HG03439 (cell line): ENCODE measurements around the gene NPW.

Experiments used
- ATAC-seq: cut with Tn5 transposase; IDR thresholded peaks from one replicate; pipeline ENCODE4 v1.9.1; 2021; ENCODE audit warnings: mild to moderate bottlenecking, moderate library complexity; ENCODE audit not compliant: unreplicated experiment

NPW gene

DNA sequence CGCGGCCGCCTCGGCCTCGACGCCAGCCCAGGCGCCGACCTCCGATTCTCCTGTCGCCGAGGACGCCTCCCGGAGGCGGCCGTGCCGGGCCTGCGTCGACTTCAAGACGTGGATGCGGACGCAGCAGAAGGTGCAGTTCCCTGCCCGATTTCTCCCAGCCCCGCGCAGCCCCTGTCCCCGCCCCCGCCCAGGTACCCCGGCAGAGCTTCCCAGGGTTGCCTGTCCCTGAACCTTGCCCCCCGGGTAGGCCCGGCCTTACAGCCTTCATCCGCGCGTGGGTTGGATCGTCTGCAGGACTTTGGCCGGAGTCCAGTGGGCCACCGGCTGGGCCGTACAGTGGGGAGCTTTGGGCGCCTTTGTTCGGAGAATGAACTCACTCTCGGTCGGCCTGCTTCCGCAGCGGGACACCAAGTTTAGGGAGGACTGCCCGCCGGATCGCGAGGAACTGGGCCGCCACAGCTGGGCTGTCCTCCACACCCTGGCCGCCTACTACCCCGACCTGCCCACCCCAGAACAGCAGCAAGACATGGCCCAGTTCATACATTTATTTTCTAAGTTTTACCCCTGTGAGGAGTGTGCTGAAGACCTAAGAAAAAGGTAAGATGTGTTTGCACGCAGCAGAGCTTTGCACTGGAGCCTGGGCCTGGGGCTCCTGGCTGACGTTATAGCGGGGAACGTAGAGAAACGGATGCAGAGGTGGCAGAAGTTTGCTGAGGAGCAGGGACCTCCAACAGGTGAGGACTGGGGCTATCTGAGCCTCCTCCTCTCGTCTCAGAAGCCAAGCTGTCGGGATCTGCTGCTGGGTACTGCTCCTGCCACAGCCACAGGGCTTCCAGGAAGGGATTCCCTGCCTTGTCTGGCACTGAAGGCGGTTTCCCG is 35.0 kb upstream of the NPW start:
- ATAC-seq, result no peak

DNA sequence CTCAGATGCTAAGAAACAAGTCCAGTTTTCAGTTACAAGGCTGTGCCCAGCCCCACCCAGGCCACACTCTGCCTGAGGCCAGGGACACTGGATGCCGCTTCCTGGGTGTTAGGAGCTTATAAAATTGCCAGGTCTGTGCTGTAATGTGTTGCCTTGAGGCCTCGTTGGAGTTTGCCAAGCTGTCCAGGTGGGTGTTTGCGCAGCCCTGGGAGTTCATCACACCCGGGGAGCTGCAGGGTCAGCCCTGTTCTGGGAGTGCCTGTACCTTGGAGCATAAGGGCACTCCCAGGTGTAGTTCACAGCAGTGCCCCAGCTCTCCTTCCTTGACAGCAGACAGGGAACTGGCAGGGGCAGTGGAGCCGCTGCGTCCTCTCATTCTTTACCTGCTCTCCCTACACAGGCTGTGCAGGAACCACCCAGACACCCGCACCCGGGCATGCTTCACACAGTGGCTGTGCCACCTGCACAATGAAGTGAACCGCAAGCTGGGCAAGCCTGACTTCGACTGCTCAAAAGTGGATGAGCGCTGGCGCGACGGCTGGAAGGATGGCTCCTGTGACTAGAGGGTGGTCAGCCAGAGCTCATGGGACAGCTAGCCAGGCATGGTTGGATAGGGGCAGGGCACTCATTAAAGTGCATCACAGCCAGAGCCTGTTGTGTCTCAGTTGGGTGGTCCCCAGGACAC is 34.0 kb upstream of the NPW start:
- no peak for ATAC-seq

DNA sequence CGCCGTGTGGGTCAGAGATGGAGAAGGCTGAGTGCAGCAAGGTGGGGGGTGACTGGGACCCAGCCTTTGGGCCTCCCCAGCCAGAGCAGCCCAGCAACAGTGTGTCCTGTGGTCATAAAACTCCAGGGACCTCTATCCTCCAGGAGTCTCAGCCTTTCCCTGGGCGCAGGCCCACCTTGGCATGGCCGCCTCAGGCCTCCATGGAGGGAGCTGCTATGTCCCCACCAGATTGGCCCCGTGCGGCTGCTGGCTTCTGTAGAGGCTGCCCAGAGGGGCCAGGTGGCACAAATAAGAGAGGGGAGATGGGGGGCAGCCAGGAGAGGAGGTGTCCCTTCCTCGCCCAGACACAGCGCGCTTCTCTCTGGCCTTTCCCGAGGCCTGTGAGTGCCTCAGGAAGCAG is 32.4 kb upstream of the NPW start:
- no peak for ATAC-seq

DNA sequence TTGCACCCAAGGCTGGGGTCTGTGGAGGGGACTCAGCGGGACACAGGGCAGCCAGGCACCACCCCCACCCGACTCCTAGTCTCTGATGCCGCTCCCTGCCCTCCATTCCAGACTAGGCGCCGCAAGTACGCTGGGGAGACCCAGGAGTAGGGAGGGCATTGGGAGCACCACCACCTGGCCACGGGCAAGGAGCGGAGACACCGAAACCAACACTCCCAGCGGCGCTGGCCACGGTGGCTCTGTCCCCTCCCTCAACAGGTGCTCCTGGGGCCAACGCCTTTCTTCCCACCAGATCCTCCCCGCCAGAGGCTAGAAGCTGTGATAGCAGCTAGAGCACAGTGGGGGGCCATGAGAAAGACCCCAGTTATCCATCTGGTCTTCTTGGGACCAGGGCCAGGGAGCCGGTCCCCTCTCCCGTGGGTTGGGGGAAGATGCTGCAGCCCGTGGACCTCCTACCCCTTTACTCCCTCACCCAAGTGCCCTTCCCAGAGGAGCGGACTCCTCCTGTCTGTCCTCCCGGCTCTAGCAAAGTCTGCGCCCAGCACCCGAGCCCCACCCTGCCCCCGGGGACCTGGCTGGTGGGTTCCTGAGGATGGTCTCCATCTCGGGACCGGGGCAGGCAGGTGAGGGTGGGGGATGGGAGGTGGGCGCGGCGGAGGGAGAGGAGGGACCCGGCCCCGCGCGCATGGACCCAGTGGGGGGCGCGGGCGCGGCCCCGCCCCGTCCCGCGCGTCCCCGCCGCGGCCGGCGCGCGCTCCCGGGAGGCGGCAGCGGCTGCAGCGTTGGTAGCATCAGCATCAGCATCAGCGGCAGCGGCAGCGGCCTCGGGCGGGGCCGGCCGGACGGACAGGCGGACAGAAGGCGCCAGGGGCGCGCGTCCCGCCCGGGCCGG is 30.1 kb upstream of the NPW start, which contains the start of gene SYNGR3:
TSS of gene SYNGR3 (plus strand) at position 762 of the 892 bp plus-strand sequence. CDS start 133 bp downstream, outside the sequence.
- ATAC-seq, result no peak

- ATAC-seq, result no peak
These were observed 29.6 kb upstream of the NPW start for GRCh38 chr16:1990101-1990350.

DNA sequence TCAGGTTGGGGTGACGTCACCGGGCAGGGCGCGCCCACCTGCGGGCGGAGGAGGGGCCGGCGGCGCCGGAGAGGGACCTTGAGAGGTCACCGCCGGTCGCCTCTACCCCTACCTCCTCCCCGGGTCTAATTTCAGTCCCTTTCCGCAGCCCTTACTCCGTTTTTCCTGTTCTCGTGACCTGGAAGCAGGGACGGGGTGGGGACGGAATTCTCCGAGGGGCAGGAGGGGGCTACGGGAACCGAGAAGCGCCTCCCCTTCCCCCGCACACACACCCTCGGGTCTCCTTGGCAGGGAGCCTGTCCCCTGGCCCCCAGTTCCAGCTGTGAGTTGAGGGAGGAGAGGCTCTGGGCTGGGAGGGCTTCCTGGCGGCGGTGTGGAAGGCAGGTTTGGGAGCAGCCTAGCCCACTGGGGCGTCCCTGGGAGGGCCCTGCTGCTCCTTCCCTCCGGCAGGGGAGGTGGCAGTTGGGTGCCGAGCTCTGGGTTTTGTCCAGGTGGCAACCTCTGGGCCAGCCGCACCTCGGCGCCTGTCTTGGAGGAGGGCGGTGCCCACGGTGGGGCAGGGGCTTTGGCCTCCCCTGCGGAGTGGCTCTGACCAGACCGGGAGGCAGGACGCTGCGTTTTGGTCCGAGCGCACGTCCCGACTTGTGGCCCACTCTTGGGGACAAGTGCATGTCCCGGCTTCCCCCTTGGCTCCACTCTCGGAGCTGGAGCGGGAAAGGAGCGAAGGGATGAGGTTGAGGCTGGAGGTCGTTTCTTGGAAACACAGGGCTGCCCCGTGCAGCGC is 29.0 kb upstream of the NPW start:
- ATAC-seq, result no peak

GRCh38 chr16:1991135-1991551 is 28.4 kb upstream of the NPW start:
- peak; percentile 35 for ATAC-seq

- no peak for ATAC-seq
These were observed 28.0 kb upstream of the NPW start for GRCh38 chr16:1991588-1991947.

DNA sequence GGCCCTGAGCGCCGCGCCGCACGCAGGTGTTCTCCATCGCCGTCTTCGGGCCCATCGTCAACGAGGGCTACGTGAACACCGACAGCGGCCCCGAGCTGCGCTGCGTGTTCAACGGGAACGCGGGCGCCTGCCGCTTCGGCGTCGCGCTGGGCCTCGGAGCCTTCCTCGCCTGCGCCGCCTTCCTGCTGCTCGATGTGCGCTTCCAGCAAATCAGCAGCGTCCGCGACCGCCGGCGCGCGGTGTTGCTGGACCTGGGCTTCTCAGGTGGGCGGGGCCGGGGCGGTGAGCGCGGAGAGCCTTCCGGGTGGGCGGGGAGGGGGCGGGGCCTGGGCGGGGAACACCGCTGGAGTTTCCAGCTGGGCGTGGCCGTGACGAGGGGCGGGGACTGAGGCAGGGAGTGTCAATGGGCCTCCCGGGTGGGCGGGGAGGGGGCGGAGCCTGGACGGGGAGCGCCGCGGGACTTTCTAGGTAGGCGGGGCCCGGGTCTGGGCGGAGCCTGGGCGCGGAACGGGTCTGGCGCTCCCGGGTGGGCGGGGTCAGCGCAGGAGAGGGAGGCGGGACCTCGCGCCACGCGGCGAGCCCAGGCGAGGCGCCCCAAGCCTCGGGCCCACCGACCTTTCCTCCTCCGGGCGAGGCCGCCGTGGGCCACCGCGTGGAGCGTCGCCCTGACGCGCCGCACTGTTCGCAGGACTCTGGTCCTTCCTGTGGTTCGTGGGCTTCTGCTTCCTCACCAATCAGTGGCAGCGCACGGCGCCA is 27.5 kb upstream of the NPW start:
- ATAC-seq, result peak; percentile 50

DNA sequence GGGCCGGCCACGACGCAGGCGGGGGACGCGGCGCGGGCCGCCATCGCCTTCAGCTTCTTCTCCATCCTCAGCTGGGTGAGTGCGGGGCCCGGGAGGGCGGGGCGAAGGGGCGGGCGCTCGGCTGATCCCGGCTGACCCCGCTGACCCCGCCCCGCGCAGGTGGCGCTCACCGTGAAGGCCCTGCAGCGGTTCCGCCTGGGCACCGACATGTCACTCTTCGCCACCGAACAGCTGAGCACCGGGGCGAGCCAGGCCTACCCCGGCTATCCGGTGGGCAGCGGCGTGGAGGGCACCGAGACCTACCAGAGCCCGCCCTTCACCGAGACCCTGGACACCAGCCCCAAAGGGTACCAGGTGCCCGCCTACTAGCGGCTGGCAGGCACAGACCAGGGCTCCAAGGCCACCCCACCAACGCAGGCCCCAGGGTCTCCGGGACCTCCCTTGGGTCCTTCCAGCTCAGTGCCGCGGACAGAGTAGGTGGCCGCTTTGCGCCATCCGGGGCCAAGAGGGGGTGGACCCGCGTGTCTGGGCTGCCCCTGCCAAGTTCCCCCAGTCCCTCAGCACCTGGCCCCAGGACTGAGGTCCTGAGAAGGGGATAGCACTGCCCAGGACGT is 26.8 kb upstream of the NPW start:
- no peak for ATAC-seq

DNA sequence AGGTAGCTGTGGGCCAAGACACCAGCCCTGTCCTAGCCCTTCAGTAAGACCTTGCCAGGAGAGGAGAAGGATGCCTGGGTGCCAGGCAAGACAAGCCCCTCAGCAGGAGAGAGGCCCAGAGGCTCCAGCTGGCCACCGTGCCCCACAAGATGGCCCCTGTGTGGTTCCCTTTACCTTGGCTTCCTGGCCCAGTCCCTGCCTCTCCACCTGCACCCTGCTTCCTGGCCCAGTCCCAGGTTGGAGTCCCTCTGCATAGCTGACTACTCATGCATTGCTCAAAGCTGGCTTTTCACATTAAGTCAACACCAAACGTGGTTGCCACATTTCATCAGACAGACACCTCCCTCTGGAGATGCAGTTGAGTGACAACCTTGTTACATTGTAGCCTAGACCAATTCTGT is 25.9 kb upstream of the NPW start:
- ATAC-seq, result no peak

- ATAC-seq, result no peak
These were observed 21.9 kb upstream of the NPW start for GRCh38 chr16:1997494-1998359.

GRCh38 chr16:1998360-1998835 is 21.2 kb upstream of the NPW start:
- ATAC-seq, result no peak

DNA sequence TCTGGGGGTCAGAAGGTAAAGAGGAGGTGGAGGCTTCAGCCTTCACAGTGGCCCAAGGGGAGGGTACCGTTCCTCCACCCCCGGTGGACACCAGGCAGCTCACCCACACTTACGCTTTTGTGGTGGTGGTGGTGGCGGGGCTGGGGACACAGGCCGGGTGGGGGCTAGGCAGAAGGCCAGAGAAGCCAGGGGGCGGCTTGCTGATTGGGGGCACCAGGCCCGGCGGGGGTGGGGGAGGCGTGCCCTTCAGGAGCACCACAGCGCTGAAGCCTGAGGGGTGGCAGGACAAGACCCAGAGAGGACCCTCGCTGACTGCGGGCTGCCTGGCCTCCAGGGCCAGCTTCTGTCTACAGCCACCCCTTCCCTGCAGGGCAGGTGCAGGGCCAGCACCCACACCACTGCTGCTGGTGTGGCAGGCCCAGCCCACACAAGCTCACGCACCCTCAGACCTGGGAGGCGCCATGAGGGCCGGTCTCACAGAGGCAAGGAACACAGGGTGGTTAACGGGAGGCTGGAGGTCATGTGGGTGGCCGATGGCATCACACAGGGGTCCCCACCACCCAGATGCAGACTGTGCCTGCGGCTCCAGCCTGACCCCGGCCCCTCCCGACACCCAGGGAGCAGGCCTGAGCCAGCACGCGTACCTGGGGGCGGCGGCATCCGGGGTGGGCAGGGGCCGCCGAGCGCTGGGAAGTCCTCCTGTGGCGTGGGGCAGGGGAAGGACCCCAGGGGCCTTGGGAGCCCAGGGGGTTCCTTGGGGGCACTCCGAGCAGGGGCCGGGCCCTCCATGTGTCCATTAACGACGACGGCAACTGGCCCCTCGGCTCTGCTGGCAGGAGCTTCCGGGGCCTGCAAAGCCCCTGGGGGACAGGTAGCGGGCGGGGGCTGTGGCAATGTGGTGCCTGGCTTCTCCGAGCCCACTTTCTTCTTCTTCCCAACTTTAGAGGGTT is 20.5 kb upstream of the NPW start:
- ATAC-seq, result no peak

- ATAC-seq, result no peak
These were observed 19.6 kb upstream of the NPW start for GRCh38 chr16:1999866-2000514.

- no peak for ATAC-seq
These were observed 18.6 kb upstream of the NPW start for GRCh38 chr16:2001035-2001434.
